ENCODE results near the gene TSPAN3.

- TF ChIP-seq CTCF (IDR thresholded peaks at IDR 0.05; ENCODE audit: low read depth, low read length, missing input control) (no peak), TAF1 (conservative IDR thresholded peaks at IDR 0.05) (no peak), SP1 (IDR thresholded peaks at IDR 0.05) (no peak), EGR1 (IDR thresholded peaks at IDR 0.05; ENCODE audit: low read depth in 2 of 2) (no peak), MAX (IDR thresholded peaks at IDR 0.05) (no peak), YY1 (IDR thresholded peaks at IDR 0.05) (no peak), GABPA (IDR thresholded peaks at IDR 0.05 in 1 of 2, conservative IDR thresholded peaks at IDR 0.05 in 1 of 2) (no peak), RXRA (IDR thresholded peaks at IDR 0.05) (no peak), RAD21 (IDR thresholded peaks at IDR 0.05) (no peak), JUND (IDR thresholded peaks at IDR 0.05) (no peak), FOXA1 (IDR thresholded peaks at IDR 0.05) (no peak), ATF3 (IDR thresholded peaks at IDR 0.05) (no peak)
- TF ChIP-seq, protein P1, sequence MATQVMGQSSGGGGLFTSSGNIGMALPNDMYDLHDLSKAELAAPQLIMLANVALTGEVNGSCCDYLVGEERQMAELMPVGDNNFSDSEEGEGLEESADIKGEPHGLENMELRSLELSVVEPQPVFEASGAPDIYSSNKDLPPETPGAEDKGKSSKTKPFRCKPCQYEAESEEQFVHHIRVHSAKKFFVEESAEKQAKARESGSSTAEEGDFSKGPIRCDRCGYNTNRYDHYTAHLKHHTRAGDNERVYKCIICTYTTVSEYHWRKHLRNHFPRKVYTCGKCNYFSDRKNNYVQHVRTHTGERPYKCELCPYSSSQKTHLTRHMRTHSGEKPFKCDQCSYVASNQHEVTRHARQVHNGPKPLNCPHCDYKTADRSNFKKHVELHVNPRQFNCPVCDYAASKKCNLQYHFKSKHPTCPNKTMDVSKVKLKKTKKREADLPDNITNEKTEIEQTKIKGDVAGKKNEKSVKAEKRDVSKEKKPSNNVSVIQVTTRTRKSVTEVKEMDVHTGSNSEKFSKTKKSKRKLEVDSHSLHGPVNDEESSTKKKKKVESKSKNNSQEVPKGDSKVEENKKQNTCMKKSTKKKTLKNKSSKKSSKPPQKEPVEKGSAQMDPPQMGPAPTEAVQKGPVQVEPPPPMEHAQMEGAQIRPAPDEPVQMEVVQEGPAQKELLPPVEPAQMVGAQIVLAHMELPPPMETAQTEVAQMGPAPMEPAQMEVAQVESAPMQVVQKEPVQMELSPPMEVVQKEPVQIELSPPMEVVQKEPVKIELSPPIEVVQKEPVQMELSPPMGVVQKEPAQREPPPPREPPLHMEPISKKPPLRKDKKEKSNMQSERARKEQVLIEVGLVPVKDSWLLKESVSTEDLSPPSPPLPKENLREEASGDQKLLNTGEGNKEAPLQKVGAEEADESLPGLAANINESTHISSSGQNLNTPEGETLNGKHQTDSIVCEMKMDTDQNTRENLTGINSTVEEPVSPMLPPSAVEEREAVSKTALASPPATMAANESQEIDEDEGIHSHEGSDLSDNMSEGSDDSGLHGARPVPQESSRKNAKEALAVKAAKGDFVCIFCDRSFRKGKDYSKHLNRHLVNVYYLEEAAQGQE (IDR thresholded peaks at IDR 0.05), result no peak
- TF ChIP-seq, protein P2, sequence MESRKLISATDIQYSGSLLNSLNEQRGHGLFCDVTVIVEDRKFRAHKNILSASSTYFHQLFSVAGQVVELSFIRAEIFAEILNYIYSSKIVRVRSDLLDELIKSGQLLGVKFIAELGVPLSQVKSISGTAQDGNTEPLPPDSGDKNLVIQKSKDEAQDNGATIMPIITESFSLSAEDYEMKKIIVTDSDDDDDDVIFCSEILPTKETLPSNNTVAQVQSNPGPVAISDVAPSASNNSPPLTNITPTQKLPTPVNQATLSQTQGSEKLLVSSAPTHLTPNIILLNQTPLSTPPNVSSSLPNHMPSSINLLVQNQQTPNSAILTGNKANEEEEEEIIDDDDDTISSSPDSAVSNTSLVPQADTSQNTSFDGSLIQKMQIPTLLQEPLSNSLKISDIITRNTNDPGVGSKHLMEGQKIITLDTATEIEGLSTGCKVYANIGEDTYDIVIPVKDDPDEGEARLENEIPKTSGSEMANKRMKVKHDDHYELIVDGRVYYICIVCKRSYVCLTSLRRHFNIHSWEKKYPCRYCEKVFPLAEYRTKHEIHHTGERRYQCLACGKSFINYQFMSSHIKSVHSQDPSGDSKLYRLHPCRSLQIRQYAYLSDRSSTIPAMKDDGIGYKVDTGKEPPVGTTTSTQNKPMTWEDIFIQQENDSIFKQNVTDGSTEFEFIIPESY (IDR thresholded peaks at IDR 0.05), result no peak
Measured at GRCh38 chr15:77039217-77039533, 31.7 kb downstream of the TSPAN3 start.

All from liver (tissue), 3 donors.